HTR-8/SVneo (cell line): ENCODE measurements around the gene CD22.

ENCODE experiments used
- DNase-seq: peaks from one replicate; pipeline ENCODE4 v3.0.0; 2011; ENCODE audit warnings: low spot score, mixed read lengths; ENCODE audit not compliant: insufficient read length
- FAIRE-seq: peaks from 2 replicates; lab custom pipeline; 2011; peaks lifted over from hg19 to GRCh38; lab: Jason Lieb, UNC

CD22 gene

DNA sequence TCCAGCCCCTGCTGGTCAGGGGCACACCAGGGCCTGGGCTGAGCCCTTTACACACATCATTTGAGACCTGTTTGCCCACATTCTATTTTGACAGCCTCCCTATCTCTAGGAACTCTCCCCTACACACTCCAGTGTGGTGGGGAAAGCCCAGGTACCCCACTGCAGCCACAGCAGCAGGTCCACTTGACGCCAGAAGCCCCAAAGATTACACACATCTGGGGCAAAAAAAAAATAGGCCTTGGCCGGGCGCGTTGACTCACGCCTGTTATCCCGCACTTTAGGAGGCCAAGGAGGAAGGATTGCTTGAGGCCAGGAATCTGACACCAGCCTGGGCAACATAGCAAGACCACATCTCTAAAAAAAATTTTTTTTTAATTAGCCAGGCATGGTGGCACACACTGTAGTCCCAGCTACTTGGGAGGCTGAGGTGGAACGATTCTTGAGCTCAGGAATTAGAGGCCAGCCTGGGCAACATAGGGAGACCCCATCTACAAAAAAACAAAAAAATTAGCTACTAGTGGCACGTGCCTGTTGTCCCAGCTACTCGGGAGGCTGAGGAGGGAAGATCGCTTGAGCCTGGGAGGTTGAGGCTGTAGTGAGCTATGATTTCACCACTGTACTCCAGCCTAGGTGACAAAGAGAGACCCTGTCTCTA lies 18.0 kb upstream of the CD22 start:
- DNase-seq (no peak), FAIRE-seq (no peak)

DNA sequence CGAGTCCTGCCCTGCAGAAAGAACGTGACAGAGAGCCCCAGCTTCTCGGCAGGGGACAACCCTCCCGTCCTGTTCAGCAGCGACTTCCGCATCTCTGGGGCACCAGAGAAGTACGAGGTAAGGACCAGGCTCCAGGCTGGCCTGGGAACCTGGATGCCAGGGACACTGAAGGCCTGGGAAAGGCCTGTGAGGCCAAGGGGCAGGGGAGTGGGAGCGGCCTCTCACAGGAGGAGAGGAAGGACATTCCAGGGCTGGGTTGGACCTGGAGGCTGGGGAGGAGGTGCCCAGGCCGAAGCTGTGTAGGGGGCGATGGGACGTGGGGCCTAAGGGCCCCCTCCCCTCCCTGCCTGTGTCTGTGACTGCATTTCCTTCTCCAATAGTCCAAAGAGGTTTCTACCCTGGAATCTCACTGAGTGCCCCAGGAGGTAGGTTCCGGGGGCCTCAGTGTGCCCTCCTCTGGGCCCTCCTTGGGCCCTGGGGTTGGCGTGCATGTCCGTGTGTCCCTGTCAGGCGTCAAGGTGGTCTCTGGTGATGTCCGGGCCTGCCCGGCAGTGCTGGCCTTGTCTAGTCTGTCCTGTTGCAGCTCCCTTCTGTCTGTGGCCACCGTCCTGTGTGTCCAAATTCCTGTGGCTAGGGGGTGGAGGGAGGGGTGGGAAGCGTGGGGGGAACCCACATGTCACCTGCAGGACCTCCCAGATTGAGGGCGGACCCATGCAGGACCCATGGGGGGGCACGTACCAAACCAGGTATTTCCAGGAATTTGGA lies 16.9 kb upstream of the CD22 start:
- DNase-seq (no peak), FAIRE-seq (no peak)

DNA sequence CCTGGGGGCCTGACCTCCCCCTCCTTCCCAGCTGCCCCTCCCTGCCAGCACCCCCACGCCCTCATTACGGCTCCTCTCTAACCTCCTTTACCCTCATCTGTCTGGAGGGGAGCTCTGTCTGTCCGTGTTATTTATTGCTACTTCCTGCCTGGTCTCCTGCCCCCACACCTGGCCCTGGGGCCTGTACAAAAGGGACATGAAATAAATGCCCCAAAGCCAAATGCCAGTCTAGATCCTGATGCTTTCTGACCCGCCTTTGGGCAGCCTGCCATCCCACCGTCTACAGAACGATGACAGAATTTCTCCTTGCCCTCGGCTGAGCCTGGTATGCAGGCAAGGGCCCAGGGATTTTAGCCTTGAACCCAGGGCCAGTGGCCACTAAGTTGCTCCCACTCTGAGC lies 15.4 kb upstream of the CD22 start:
- peak; percentile 32 for DNase-seq
- FAIRE-seq, result no peak

DNA sequence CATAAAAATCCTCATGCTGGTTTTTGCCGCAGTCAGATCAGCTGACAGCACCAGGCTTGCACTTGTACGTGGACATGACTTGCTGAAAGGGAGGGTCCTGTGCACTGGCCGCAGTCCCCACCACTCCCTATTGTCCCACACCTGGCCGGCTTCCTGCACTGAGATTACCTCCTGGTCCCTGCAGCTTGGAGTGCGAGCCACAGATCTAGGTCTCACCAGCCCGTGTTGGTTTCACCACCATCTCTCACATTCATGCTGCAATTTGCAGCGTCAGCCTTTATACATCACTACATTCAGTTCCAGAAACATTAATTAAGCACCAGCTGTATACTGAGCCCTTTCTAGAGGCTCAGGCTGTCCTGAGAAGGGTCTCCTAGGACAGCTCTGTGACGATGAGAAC lies 15.0 kb upstream of the CD22 start:
- FAIRE-seq (no peak), DNase-seq (no peak)

DNA sequence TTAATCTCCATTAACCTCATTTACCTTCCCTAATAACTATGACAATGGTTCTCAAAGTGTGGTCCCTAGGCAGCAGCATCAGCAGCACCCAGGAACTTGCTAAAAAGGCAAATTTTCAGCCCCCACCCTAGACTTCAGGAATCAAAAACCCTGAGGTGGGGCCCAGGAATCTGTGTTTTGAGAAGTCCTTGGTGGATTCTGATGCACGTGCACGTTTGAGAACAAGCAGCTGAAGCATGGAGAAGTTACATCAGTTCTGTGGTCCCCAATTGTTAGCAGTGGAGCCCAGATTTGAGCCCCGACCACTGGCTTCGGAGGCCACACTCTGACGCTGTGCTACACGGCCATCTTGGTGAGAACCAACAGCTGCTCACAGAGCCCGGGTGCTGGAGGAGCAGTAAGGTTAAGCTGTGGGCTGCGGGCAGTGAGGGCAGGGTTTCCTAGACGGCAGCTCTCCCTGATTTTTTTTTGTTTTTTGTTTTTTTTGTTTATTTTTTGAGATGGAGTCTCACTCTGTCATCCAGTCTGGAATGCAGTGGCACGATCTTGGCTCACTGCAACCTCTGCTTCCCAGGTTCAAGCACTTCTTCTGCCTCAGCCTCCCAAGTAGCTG lies 14.0 kb upstream of the CD22 start:
- FAIRE-seq (no peak), DNase-seq (no peak)

DNA sequence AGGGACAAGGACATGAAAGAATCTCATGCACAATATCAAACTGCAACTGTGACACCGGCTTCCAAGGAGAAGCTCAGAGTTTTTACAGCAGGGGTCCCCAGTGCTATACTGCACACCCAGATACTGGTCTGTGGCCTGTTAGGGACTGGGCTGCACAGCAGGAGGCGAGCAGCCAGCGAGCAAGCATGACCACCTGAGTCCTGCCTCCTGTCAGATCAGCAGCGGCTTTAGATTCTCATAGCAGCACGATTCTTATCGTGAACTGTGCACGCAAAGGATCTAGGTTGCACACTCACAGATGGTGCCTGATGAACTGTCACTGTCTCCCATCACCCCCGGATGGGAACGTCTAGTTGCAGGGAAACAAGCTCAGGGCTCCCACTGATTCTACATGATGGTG lies 13.1 kb upstream of the CD22 start:
- FAIRE-seq, result no peak
- no peak for DNase-seq

DNA sequence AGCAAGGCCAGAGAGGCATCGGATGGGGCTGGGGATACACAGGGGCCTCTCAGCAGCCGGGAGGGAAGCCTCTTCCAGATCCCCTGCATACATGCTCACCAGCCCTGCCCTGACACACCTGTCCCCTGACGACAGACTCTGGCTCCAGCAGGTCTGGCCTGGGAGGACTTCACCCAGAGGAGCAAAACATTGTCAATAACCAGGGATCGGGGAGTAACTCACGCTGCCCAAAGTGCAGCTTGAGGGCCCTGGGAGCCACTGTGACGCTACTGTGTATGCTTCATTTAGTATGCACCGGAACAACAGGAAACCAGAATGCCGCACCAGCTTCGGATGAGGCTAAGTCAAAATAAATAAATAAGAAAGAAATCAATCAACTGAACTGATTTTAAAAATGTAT lies 12.4 kb upstream of the CD22 start:
- FAIRE-seq, result no peak
- no peak for DNase-seq

DNA sequence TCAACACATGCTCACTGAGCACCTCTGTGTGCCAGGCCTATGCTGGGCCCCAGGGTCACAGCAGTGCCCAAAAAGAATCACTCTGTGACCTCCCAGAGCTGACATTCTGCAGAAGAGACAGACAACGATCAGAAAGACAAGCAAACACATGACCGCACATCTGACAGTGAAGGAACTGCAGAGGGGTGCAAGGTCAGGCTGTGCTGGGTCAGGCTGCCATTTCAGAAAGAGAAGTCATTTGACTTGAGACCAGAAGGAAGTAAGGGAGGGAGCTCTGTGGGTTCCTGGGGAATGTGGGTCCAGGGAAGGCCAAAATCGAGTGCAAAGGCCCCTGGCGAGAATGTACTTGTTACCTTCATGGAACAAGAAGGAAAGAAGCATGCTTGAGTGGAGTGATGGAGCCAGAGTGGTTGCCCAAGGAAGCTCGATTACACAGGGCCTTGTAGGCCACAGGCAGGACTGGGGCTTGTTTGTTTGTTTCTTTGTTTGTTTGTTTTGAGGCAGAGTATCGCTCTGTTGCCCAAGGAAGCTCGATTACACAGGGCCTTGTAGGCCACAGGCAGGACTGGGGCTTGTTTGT lies 11.4 kb upstream of the CD22 start:
- DNase-seq, result no peak

DNA sequence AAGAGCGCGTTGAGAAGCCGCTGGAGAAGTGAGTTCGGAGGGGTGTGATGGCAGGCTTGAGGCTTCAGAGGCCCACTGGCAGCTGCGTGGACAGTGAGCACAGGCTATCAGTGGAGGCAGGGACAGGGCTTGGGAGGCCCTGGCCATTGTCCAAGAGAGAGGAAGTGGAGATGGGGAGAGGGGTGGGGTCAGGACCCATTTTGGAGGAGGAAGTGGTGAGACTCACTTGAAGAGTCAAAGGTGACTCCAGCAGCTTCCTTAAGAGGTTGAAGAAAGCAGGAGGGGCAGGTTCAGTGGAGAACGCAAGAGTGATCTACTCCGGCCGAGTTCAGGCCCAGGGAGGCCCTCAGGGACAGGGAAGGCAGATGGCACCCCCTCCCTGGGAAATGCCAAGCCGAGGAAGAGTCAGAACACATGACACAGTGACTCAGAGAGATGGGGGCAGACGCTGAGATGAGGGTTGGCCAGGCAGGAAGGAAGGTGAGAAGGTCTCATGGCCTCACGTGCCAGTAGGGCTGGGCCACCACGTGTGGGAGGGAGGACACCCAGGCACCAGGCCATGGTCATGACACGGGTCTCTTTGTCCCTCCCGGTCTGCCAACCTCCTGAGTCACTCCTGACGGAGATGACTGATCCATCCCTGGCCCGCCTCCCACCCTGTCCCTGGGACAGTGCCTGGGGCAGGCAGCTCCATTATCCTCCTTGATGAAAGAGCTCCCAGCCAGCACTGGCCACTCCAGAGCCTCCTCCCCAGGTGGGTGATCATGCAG lies 10.1 kb upstream of the CD22 start:
- no peak for FAIRE-seq
- peak; percentile 88 for DNase-seq

More for the DNA sequence above, 11.4 kb upstream of the CD22 start:
- no peak for FAIRE-seq

DNA sequence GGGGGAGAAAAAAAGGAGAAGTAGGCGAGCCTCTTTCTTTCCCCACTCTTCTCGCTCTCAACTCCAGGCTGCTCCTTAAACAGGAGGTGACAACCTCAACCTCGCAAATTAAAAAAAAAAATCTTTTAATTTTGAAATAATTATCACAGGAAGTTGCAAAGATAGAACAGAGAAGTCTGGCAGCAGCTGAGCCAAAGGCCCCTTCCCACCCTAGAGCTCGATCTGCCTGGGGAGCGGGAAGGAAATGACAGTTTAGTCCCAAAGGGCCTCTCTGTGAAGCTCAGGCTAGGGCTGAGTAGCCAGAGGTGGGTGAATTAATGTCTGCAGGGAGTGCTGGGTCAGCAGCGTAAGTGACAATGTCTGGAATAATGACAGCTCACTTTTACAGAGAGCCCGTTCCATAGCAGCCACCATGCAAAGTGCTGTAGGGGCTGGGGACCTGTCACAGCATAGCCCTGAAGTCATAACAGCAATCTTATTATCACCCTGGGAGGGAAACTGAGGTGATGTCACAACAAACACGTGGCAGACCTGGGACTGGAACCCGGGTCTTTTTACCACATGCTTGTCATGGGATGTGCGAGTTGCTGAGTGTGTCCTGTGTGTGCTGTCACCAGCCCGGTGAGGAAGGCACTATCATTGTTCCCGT lies 8.8 kb upstream of the CD22 start:
- no peak for DNase-seq

DNA sequence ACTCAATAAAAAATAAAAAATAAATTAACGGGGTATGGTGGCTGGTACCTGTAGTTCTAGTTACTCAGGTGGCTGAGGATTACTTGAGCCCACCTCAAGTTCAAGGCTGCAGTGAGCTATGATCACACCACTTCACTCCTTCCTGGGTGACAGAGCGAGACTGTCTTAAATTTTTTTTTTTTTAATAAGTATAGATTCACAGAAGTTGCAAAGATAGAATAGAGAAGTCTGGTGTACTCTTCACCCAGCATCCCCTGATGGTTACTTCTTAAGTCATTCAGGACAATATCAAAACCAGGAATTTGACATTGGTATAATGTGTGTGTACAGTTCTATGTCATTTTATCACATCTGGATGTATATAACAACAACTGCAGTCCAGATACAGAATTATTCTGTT lies 7.7 kb upstream of the CD22 start:
- DNase-seq, result no peak
- FAIRE-seq, result no peak

More for the DNA sequence above, 8.8 kb upstream of the CD22 start:
- no peak for FAIRE-seq

DNA sequence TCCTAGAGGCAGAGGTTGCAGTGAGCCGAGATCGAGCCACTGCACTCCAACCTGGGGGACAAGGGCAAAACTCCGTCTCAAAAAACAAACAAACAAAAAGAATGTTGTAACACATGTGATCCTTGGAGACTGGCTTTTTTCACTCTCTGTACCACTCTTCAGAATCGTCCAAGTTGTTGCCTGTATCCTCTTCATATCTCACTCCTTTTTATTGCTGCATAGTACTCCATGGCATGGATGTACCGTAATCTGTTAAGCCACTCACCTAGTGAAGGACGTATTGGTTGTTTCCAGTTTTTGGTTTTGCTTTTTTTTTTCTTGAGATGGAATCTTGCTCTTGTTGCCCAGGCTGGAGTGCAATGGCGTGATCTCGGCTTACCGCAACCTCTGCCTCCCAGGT lies 7.0 kb upstream of the CD22 start:
- FAIRE-seq (no peak), DNase-seq (no peak)

DNA sequence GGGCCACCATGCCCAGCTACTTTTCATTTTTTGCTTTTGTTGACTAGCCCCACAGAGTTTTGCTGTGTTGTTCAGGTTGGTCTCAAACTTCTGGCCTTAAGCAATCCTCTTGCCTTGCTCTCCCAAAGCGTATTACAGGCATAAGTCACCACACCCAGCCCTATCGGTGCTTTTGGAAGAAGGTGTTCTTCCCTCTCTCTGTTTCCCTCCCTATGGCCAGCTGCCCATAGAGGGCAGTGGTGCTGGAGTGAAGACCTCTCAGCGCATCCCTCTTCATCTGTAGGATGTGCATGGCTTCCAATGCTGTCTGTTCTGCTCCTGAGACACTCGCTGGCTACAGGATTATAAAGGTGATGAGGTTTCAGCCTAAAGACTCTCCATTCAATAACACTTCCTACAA lies 1.3 kb upstream of the CD22 start:
- FAIRE-seq, result no peak
- no peak for DNase-seq

DNA sequence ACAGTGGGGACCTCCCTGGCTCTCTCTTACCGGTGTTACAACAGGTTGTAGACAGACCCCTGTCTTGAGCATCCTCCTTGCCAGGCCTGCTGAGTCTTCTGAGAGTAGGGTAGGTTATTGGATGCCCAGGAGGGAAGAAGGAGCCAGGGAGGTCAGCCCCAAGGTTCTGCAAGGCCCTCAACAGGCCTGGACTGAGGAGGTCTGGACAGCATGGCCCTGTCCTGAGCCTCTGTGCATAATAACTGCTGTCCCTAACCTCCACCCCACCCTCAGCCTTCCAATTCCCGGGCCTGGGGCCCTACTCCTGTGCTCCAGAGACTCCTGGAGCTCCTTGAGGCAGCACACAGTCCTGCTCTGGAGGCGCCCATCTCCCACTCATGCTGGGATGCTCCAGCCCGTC lies 336 bp downstream of the CD22 start:
- DNase-seq, result no peak
- no peak for FAIRE-seq

DNA sequence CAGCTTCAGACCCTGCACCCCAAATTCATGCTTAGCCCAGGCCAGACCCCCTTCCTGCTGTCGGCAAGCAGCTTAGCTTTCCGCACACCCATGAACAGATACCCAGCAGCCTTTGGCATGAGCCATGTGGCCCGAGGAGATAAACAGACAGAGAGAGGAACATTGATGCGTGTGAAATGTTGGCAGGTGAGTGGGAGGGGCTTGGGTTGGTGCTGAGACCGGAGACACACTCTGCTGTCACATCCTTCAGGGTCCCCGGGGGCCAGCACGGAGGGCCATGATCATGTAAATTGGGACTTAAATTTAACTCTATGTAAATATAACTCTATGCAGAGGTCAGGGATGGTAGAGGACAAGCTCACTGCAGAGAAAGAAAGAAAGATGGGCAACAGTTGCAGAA lies 1.5 kb downstream of the CD22 start:
- DNase-seq, result no peak
- FAIRE-seq, result no peak

DNA sequence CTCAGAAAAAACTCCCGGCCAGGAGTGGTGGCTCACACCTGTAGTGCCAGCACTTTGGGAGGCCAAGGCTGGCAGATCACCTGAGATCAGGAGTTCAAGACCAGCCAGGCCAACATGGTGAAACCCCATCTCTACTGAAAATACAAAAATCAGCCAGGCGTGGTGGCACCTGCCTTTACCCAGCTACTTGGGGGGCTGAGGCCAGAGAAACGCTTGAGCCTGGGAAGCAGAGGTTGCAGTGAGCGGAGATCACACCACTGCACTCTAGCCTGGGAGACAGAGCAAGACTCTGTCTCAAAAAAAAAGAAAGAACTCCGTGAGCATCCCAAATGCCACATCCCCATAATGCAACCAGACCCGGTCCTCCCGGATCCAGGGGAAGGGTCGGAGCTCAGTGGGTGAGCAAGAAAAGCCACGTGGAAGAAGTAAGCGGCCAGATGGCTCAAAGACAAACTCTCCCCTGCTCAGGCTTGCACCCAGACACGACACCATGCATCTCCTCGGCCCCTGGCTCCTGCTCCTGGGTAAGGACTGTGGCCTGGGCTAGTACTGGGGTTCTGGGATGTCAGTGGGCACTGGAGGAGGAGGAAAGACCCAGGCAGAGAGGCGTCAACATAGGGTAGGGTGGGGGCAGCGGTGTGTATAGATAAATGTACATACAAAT lies 2.7 kb downstream of the CD22 start:
- DNase-seq (no peak), FAIRE-seq (no peak)

DNA sequence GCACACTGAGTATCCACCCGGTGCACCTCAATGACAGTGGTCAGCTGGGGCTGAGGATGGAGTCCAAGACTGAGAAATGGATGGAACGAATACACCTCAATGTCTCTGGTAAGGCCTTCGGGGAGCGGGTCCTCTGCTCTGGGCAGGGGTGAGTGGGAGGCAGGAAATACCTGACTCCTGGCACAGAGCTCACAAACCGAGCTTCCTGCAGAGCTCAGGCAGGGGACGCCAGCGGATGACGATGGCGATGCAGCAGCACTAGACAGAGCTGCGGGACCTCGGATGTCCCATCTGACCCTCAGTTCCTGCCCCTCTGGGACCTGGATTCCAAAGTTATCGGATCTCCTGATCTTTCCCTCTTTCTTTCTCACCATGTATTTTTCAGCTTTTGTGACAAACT lies 3.8 kb downstream of the CD22 start:
- DNase-seq, result no peak
- FAIRE-seq, result no peak

DNA sequence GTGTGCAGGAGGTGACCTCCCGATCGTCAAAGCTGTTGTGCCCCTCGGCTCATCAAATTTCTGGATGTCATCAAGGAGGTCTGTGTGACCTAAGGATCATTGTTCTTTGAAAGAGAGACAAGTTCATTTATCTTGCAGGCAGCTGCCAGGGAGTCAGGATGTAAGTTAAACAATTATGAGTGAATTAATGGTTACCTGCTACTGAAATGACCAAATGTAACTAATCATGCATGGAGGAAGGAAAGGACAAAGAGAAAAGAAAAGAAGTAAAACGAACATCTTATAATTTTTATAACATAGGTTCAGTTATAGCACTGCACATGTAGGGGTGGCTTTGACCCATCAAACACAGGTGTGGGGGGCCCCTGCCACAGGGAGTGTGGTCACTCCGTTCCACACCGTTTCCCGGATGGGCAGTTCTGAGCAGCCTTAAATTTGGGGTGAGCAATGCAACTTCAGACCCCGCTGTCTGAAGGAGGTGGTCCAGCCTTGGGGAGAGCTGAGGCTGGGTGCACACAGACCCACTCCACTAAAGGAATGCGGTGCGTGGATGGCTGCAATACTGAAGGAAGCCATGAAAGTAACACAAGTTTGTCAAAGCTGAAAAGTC lies 5.3 kb downstream of the CD22 start:
- FAIRE-seq, result no peak

More for the DNA sequence above, 5.3 kb downstream of the CD22 start:
- DNase-seq, result no peak
